WTC11 (cell line): ENCODE measurements around the gene TTI1.

Experiments used
- IRF1 ChIP-seq: sonication (generic); formaldehyde crosslinking; IDR thresholded peaks from 2 replicates; pipeline ENCODE4 v1.8.0; 2023; ENCODE audit warnings: missing genetic modification reagents
- TF ChIP-seq, protein P1 (sequence below): sonication (generic); formaldehyde crosslinking; IDR thresholded peaks from 2 replicates; pipeline ENCODE4 v1.8.0; 2022; ENCODE audit warnings: mild to moderate bottlenecking, missing genetic modification reagents
- TF ChIP-seq, protein P2 (sequence below): sonication (generic); formaldehyde crosslinking; IDR thresholded peaks from 2 replicates; pipeline ENCODE4 v1.8.1; 2023; ENCODE audit warnings: mild to moderate bottlenecking, missing genetic modification reagents, moderate library complexity

- TF ChIP-seq, protein P1, sequence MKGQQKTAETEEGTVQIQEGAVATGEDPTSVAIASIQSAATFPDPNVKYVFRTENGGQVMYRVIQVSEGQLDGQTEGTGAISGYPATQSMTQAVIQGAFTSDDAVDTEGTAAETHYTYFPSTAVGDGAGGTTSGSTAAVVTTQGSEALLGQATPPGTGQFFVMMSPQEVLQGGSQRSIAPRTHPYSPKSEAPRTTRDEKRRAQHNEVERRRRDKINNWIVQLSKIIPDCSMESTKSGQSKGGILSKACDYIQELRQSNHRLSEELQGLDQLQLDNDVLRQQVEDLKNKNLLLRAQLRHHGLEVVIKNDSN (CRISPR knock-in tag) = no peak
- TF ChIP-seq, protein P2, sequence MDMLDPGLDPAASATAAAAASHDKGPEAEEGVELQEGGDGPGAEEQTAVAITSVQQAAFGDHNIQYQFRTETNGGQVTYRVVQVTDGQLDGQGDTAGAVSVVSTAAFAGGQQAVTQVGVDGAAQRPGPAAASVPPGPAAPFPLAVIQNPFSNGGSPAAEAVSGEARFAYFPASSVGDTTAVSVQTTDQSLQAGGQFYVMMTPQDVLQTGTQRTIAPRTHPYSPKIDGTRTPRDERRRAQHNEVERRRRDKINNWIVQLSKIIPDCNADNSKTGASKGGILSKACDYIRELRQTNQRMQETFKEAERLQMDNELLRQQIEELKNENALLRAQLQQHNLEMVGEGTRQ = no peak
- no peak for TF ChIP-seq IRF1
Observed at GRCh38 chr20:38073307-38074071, 40.2 kb upstream of the TTI1 start.
